Stimulated activated CD8-positive, alpha-beta memory T cell treated with anti-CD3 and anti-CD28 coated beads, Interleukin-7, amount 100 ng/mL, for 1 hour (primary cell): Measurements from ENCODE around the gene TYMS.

Source experiments
- DNase-seq, 2 donors: peaks; one replicate each; pipeline ENCODE4 v3.0.0-alpha.2; 2020; ENCODE audit warnings: low read depth in 2 of 2

TYMS gene

DNA sequence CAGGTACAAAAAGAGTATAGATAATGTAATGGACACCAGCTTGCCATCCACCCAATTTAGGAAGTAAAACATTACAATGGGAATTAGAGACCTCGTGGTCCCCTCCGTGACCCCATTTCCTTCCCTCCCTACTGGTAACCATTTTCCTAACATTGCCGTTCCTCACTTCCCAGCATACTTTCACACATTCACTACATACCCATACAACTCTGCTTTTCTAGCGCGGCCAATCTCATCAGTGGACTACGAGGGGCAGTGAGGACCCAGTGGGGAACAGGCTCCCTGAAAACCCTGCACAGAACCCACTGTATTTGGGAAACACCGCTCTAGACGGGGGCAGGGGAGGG, 53.8 kb downstream of the TYMS start:
- DNase-seq: no peak

GRCh38 chr18:711657-712400, 54.4 kb downstream of the TYMS start:
- DNase-seq: peak; percentile 39 to 58

DNA sequence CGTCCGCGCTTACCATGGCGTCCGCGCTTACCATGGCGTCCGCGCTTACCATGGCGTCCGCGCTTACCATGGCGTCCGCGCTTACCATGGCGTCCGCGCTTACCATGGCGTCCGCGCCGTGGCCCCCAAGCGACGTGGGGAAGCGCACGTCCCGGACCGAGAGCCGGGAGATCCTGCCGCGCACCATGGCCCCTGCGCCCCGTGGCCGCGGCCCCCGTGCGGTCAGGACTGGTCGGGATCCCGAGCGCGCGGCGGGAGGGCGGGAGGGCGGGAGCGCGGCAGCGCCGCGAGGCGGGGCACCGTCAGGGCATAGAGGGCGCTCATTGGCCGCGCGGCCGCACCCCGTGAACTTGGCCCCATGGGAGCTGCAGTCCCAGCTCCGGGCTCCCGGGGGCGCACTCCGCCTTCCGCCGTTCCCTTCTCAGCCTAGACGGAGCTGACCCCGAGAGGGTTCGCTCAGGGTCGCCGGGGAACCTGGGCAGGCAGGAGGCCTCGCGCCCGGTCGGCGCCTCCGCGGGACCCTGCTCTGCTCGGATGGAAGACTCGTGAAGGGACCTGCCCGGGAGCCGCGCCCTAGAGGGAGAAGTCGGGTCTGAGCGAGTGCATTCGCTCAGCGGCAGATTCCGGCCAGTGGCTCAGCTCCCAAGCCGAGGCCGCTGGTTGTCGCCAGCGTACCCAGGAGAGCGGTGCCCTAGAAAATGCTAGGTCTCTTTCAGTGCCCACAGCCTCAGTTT, 55.1 kb downstream of the TYMS start, which contains the start of gene ENOSF1:
TSS of gene ENOSF1 (minus strand) at position 230 of the 734 bp plus-strand sequence. CDS start at position 187, 43 bp downstream.
- DNase-seq: peak; percentile 66 to 69

GRCh38 chr18:713135-713490, 55.7 kb downstream of the TYMS start:
- no peak for DNase-seq

DNA sequence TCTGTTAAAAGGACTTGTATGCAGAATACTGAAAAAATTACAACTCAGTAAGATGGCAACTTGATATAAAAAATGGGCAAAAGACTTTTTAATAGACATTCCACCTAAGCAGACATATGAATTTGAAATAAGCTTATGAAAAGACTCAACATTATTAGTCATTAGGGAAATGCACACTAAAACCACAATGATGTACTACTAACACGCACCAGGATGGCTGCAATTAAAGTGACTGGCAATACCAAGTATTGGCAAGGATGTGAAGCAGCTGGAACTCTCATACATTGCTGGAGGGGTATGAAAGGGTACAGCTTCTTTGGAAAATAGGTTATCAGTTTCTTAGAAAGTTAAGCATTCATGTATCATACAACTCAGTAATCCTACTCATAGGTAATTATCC, 58.2 kb downstream of the TYMS start:
- DNase-seq: no peak

DNA sequence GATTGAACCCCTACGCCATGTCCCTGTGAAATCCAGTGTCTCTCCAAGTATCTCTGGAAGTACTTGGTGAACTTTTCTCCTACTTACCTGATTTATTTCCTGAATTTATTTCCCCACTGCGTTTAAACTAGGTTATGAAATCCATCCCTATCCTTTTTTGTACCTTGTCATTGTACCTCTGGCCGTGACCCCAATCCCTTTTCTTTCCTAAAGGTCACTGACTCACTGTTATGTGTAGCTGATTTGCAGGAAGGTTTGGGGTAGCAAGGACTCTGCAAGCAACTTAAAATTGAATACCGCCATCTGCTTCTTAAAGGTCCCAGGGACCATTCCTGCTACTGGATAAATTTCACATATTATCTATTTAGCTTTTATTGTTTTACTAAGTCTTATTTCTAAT, 59.5 kb downstream of the TYMS start:
- no peak for DNase-seq
